Measurements from ENCODE around the gene LHX4. TPM values are rescaled to one million over a fixed set of nuclear protein-coding genes. Genes with fewer than 3 reads are reported as not detected.

Gene LHX4
- total and polyA plus RNA-seq, 2 of the 8 experiments (the other 6 are each of a cell fraction or from before 2014, with no cell fraction given), result 0.85 to 4.9 TPM

DNA sequence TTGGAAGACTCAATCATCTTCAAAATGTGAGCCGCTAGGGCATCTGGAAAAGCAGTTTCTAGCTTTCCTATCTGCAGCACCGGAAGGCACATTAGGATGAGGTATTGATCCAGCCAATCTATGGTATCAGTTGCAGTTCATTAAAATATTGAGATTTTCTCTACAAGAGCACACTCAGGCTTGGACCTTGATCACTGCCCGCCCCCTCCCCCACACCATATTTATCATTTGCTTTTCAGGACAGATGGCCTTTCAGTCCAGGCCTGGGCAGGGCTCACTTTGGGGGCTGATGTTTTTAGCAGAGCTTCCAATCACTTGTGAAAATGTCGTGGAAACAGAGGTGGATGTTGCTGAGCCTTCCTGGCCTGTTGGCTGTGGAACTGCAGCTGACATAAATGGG, 17.5 kb downstream of the LHX4 start:
- Histone ChIP-seq H2BK15ac (ENCODE audit: low read length) (no peak overlapping the region), H3K79me1 (ENCODE audit: low read depth, low read length) (no peaks in the 10 kb centered on the region), H4K20me1 (replicated peaks in 1 of 2; ENCODE audit: control insufficient read depth in 1 of 2, insufficient read depth in 2 of 2, low read length in 2 of 2) (peaks cover 0 to 2% of the 10 kb centered on the region in 2 experiments), H2BK20ac (ENCODE audit: low read length) (no peak overlapping the region), H4K91ac (replicated peaks; ENCODE audit: insufficient read length, low read length) (peak overlapping the region; percentile 11), H3K23ac (ENCODE audit: insufficient read length) (no peak overlapping the region), H2BK12ac (ENCODE audit: low read depth, low read length) (peak overlapping the region; percentile 85; the same call in 1 of the 2 replicates), H3K36me3 (ENCODE audit: control insufficient read depth in 2 of 4, insufficient read depth in 4 of 4, low read length in 3 of 4) (no peaks in the 10 kb centered on the region), H3K9me3 (ENCODE audit: insufficient read depth in 2 of 2, low read depth in 1 of 2, low read length in 1 of 2) (no peaks in the 10 kb centered on the region), H3K56ac (replicated peaks; ENCODE audit: insufficient read length, low read depth, low read length) (no peak overlapping the region), H2AK5ac (ENCODE audit: low read depth, low read length) (peak overlapping the region; percentile 45; the same call in 1 of the 2 replicates), H2BK120ac (replicated peaks; ENCODE audit: low read depth, low read length) (no peak overlapping the region), H3K9ac (replicated peaks in 1 of 4; ENCODE audit: extremely low read depth in 1 of 4, low read depth in 3 of 4, low read length in 3 of 4) (no peak overlapping the region), H4K5ac (ENCODE audit: insufficient read length, low read depth, low read length) (no peak overlapping the region), H3K14ac (ENCODE audit: insufficient read length) (no peak overlapping the region), H3K27ac (ENCODE audit: low read depth, low read length) (no peak overlapping the region), H4K8ac (ENCODE audit: extremely low read depth, insufficient read depth, low read length) (no peak overlapping the region), H2AFZ (ENCODE audit: low read length) (no peak overlapping the region), H3K18ac (ENCODE audit: extremely low read depth, low read length) (no peak overlapping the region), H3K4ac (replicated peaks; ENCODE audit: insufficient read length, low read depth, low read length) (no peak overlapping the region), H3K4me3 (ENCODE audit: extremely low read depth in 1 of 4, insufficient read depth in 2 of 4, low read depth in 3 of 4, low read length in 4 of 4) (no peak overlapping the region), H3K79me2 (ENCODE audit: control insufficient read depth in 1 of 2, insufficient read depth in 2 of 2, low read length in 2 of 2) (no peaks in the 10 kb centered on the region), H3K4me2 (ENCODE audit: insufficient read depth in 1 of 2, low read depth in 2 of 2, low read length in 2 of 2) (no peak overlapping the region), H3K23me2 (ENCODE audit: low read depth, low read length) (peaks cover 2% of the 10 kb centered on the region; the same call in 1 of the 2 replicates), H3K27me3 (replicated peaks in 1 of 4; ENCODE audit: control insufficient read depth in 3 of 4, extremely low read depth in 1 of 4, insufficient read depth in 3 of 4, low read length in 3 of 4) (no peaks in the 10 kb centered on the region; a peak in 1 of 7 replicates), H2BK5ac (ENCODE audit: low read depth, low read length) (peak overlapping the region; percentile 30; the same call in 1 of the 2 replicates), H3K4me1 (replicated peaks in 1 of 4; ENCODE audit: control insufficient read depth in 3 of 4, insufficient read depth in 4 of 4, low read length in 3 of 4) (peaks cover 6 to 24% (median 20%) of the 10 kb centered on the region in 4 experiments)
- POLR2A ChIA-PET (ENCODE audit: partially characterized antibody), result interaction anchor here (0.8 to 3.4 kb wide), 6 partner anchors 9 to 169 kb away, joined by 3 to 12 read pairs (median 6); partner anchors contain the start of gene LHX4
- WGBS, 2 experiments (ENCODE audit: extremely low coverage in 1 of 2, insufficient coverage in 1 of 2, insufficient read length in 1 of 2, insufficient replicate concordance in 2 of 2, low coverage in 1 of 2, low lambda C conversion rate in 2 of 2, missing lambda C conversion rate in 1 of 2), result 90% methylated on average over 4 of the region's 4 CpGs; no CpG with 5 or more reads in 1 of the 2 experiments
- DNase-seq (ENCODE audit: low read depth in 1 of 2, low spot score in 2 of 2) (no peak), FAIRE-seq (no peak)
- CTCF ChIA-PET (ENCODE audit: partially characterized antibody), result interaction anchor here (1.0 to 17.1 kb wide), 19 partner anchors 8 to 403 kb away, joined by 3 to 244 read pairs (median 7); no protein-coding TSS in a partner anchor
- TF ChIP-seq ASH2L (IDR thresholded peaks at IDR 0.05; ENCODE audit: low read length) (no peak), JUN (IDR thresholded peaks at IDR 0.05; ENCODE audit: low read depth, low read length) (no peak), RBBP5 (IDR thresholded peaks at IDR 0.05; ENCODE audit: borderline replicate concordance, low read depth, low read length) (no peak), CBX5 (IDR thresholded peaks at IDR 0.05; ENCODE audit: low read depth, low read length) (no peak), POU5F1 (IDR thresholded peaks at IDR 0.05; ENCODE audit: low read depth, low read length) (no peak)

All from H1 (cell line).